HepG2 (cell line): Measurements from ENCODE around the gene HYAL2. TPM values are rescaled to one million over a fixed set of nuclear protein-coding genes. Genes with fewer than 3 reads are reported as not detected.

Source experiments
- ARID2 ChIP-seq: sonication (generic); formaldehyde crosslinking; IDR thresholded peaks from 2 replicates; pipeline ENCODE4 v1.8.1; 2022; ENCODE audit warnings: mild to moderate bottlenecking, missing genetic modification reagents, borderline replicate concordance
- DMAP1 ChIP-seq: IDR thresholded peaks from 2 replicates; pipeline ENCODE4 v1.6.1; 2016
- FUBP1 ChIP-seq: sonication (generic); formaldehyde crosslinking; IDR thresholded peaks from 2 replicates; pipeline ENCODE4 v1.5.1; 2020; ENCODE audit warnings: missing genetic modification reagents, mild to moderate bottlenecking, borderline replicate concordance
- GZF1 ChIP-seq: sonication (generic); formaldehyde crosslinking; IDR thresholded peaks from 2 replicates; pipeline ENCODE4 v1.5.1; 2020; ENCODE audit warnings: mild to moderate bottlenecking, missing genetic modification reagents
- HMGXB4 ChIP-seq, 2 experiments: sonication (generic) in 1 of 2; formaldehyde crosslinking in 1 of 2; IDR thresholded peaks; 2 replicates each; pipeline versions ENCODE4 v1.4.0 to v1.6.1; 2018 to 2020; ENCODE audit warnings: missing genetic modification reagents in 2 of 2, borderline replicate concordance in 1 of 2, low read depth in 1 of 2, mild to moderate bottlenecking in 1 of 2, missing biosample characterization in 1 of 2
- HNRNPH1 ChIP-seq: fragments of 200-400 bp; formaldehyde crosslinking; optimal IDR thresholded peaks from 2 replicates; pipeline ENCODE3; 2017; ENCODE audit warnings: mild to moderate bottlenecking, low read depth, low read length
- KLF12 ChIP-seq: sonication (generic); formaldehyde crosslinking; IDR thresholded peaks from 2 replicates; pipeline ENCODE4 v1.4.0; 2020; ENCODE audit warnings: missing genetic modification reagents, borderline replicate concordance
- KLF13 ChIP-seq: sonication (generic); formaldehyde crosslinking; IDR thresholded peaks from 2 replicates; pipeline ENCODE4 v1.4.0; 2020; ENCODE audit warnings: mild to moderate bottlenecking, missing genetic modification reagents
- MAFF ChIP-seq: IDR thresholded peaks from 2 replicates; pipeline ENCODE4 v1.6.1; 2011; ENCODE audit warnings: low read depth, low read length, improper control_type of control experiment
- MYC ChIP-seq: sonication (generic); formaldehyde crosslinking; IDR thresholded peaks from 2 replicates; pipeline ENCODE4 v1.9.0; 2021; ENCODE audit warnings: missing genetic modification reagents, borderline replicate concordance
- NCOA1 ChIP-seq: sonication (generic); formaldehyde crosslinking; IDR thresholded peaks from 2 replicates; pipeline ENCODE4 v1.9.0; 2021; ENCODE audit warnings: missing genetic modification reagents
- NFKB2 ChIP-seq: sonication (generic); formaldehyde crosslinking; IDR thresholded peaks from 2 replicates; pipeline ENCODE4 v1.4.0; 2020; ENCODE audit warnings: missing genetic modification reagents, borderline replicate concordance
- NFRKB ChIP-seq: fragments of 450-650 bp; IDR thresholded peaks from 2 replicates; pipeline ENCODE4 v1.6.1; 2017
- NFYB ChIP-seq: sonication (generic); formaldehyde crosslinking; IDR thresholded peaks from 2 replicates; pipeline ENCODE4 v1.4.0; 2020; ENCODE audit warnings: missing genetic modification reagents
- NRL ChIP-seq: sonication (generic); formaldehyde crosslinking; IDR thresholded peaks from 2 replicates; pipeline ENCODE4 v1.5.0; 2020; ENCODE audit warnings: missing genetic modification reagents, mild to moderate bottlenecking, moderate library complexity, borderline replicate concordance
- PBX2 ChIP-seq: IDR thresholded peaks from 2 replicates; pipeline ENCODE4 v1.6.1; 2016; ENCODE audit warnings: control low read depth
- SALL2 ChIP-seq: sonication (generic); formaldehyde crosslinking; IDR thresholded peaks from 2 replicates; pipeline ENCODE4 v1.8.1; 2023; ENCODE audit warnings: mild to moderate bottlenecking, missing genetic modification reagents, inconsistent platforms
- ZBTB34 ChIP-seq: sonication (generic); formaldehyde crosslinking; IDR thresholded peaks from 2 replicates; pipeline ENCODE4 v1.8.0; 2022; ENCODE audit warnings: mild to moderate bottlenecking, missing genetic modification reagents
- ZNF230 ChIP-seq: sonication (generic); formaldehyde crosslinking; IDR thresholded peaks from 2 replicates; pipeline ENCODE4 v1.4.0; 2020; ENCODE audit warnings: mild to moderate bottlenecking, missing genetic modification reagents
- ZNF235 ChIP-seq: sonication (generic); formaldehyde crosslinking; IDR thresholded peaks from 2 replicates; pipeline ENCODE4 v1.8.1; 2023; ENCODE audit warnings: mild to moderate bottlenecking, missing genetic modification reagents, borderline replicate concordance
- ZNF382 ChIP-seq: sonication (generic); formaldehyde crosslinking; IDR thresholded peaks from 2 replicates; pipeline ENCODE4 v1.5.0; 2020; ENCODE audit warnings: missing genetic modification reagents, mild to moderate bottlenecking, borderline replicate concordance
- ZNF543 ChIP-seq: sonication (generic); formaldehyde crosslinking; IDR thresholded peaks from 2 replicates; pipeline ENCODE4 v1.4.0; 2020; ENCODE audit warnings: mild to moderate bottlenecking, missing genetic modification reagents
- ZNF562 ChIP-seq: sonication (generic); formaldehyde crosslinking; IDR thresholded peaks from 2 replicates; pipeline ENCODE4 v1.8.0; 2022; ENCODE audit warnings: missing genetic modification reagents, borderline replicate concordance
- ZNF563 ChIP-seq: sonication (generic); formaldehyde crosslinking; IDR thresholded peaks from 2 replicates; pipeline ENCODE4 v1.8.0; 2022; ENCODE audit warnings: mild to moderate bottlenecking, moderate library complexity, missing genetic modification reagents
- ZNF761 ChIP-seq: sonication (generic); formaldehyde crosslinking; conservative IDR thresholded peaks from 2 replicates; pipeline ENCODE4 v1.4.0; 2020; ENCODE audit warnings: mild to moderate bottlenecking, missing genetic modification reagents
- ZNF891 ChIP-seq: sonication (generic); formaldehyde crosslinking; IDR thresholded peaks from 2 replicates; pipeline ENCODE4 v1.5.0; 2020; ENCODE audit warnings: mild to moderate bottlenecking, missing genetic modification reagents
- polyA plus RNA-seq, 8 experiments: library from polyadenylated mRNA; depleted of rRNA in 3 of 8; stranded (reverse) in 7 of 8; unstranded in 1 of 8; fragments of >200 nt; fragmentation: Illumina TruSeq in 4 of 8; extraction: Trizol in 4 of 8; gene quantifications; 2 replicates each; pipeline versions ENCODE4 v1.2.1 to v1.2.3, GENCODE V29; 2011 to 2016; ENCODE audit warnings: low read depth in 4 of 8, missing spikeins in 1 of 8, mixed read lengths in 1 of 8; ENCODE audit not compliant: insufficient read depth in 1 of 8
- total RNA-seq, 5 experiments: library from RNA; depleted of rRNA; stranded (reverse); fragments of >200 nt; fragmentation: Illumina TruSeq; extraction: Trizol; gene quantifications; 2 replicates each; pipeline ENCODE4 v1.2.3, GENCODE V29; 2016; ENCODE audit warnings: low read depth in 1 of 5

Gene HYAL2
- total and polyA plus RNA-seq, 2 of the 13 experiments (the other 11 are each of a cell fraction or from before 2014, with no cell fraction given) = 76.2 to 102 TPM

- TF ChIP-seq NCOA1 (CRISPR knock-in tag) (no peak), ZNF230 (CRISPR knock-in tag) (no peak), KLF12 (CRISPR knock-in tag) (no peak), GZF1 (CRISPR knock-in tag) (no peak), ZNF891 (CRISPR knock-in tag) (no peak), ZNF562 (CRISPR knock-in tag) (no peak), MYC (CRISPR knock-in tag) (peak; percentile 38; the same call in 1 of the 2 replicates), ZNF563 (CRISPR knock-in tag) (0 out of 2 replicates have a peak, but pooled peaks have one; percentile 10), SALL2 (CRISPR knock-in tag) (no peak), MAFF (no peak), FUBP1 (CRISPR knock-in tag) (no peak), HNRNPH1 (no peak), PBX2 (CRISPR knock-in tag) (no peak), ZNF543 (CRISPR knock-in tag) (no peak), NFYB (no peak), ZNF761 (CRISPR knock-in tag) (peak; percentile 58; the same call in 1 of the 2 replicates), NRL (CRISPR knock-in tag) (no peak; the same call in 1 of the 2 replicates), HMGXB4 (CRISPR knock-in tag; IDR thresholded peaks at IDR 0.05; ENCODE audit: borderline replicate concordance in 1 of 2, low read depth in 1 of 2) (no peak; a peak in 1 of 4 replicates), ARID2 (CRISPR knock-in tag) (no peak), ZBTB34 (CRISPR knock-in tag) (no peak), KLF13 (no peak), DMAP1 (CRISPR knock-in tag) (no peak), ZNF235 (CRISPR knock-in tag) (no peak), NFRKB (no peak), NFKB2 (CRISPR knock-in tag) (no peak), ZNF382 (no peak)
These were observed 52.5 kb downstream of the HYAL2 start (continued) for GRCh38 chr3:50269977-50270413.
